SU-DHL-6 (cell line): ENCODE results near the gene TAOK2.

ENCODE experiments used
- EZH2phosphoT487 ChIP-seq: fragments of 200-600 bp; sonication (generic), shearing (Covaris generic); conservative IDR thresholded peaks from 2 replicates; pipeline ENCODE4 v1.6.1; 2018; ENCODE audit warnings: mild to moderate bottlenecking, antibody characterized with exemption, low read length, moderate library complexity, mixed read lengths
- TF ChIP-seq, protein P1 (sequence below): fragments of 200-600 bp; sonication (generic); IDR thresholded peaks from one replicate; pipeline ENCODE4 v1.5.1; 2017; ENCODE audit warnings: antibody characterized with exemption, mild to moderate bottlenecking, low read length, moderate library complexity; ENCODE audit not compliant: insufficient read depth, poor library complexity, severe bottlenecking

- TF ChIP-seq, protein P1, sequence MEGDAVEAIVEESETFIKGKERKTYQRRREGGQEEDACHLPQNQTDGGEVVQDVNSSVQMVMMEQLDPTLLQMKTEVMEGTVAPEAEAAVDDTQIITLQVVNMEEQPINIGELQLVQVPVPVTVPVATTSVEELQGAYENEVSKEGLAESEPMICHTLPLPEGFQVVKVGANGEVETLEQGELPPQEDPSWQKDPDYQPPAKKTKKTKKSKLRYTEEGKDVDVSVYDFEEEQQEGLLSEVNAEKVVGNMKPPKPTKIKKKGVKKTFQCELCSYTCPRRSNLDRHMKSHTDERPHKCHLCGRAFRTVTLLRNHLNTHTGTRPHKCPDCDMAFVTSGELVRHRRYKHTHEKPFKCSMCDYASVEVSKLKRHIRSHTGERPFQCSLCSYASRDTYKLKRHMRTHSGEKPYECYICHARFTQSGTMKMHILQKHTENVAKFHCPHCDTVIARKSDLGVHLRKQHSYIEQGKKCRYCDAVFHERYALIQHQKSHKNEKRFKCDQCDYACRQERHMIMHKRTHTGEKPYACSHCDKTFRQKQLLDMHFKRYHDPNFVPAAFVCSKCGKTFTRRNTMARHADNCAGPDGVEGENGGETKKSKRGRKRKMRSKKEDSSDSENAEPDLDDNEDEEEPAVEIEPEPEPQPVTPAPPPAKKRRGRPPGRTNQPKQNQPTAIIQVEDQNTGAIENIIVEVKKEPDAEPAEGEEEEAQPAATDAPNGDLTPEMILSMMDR: no peak
- no peak for TF ChIP-seq EZH2phosphoT487
These were observed 9.9 kb downstream of the TAOK2 start for GRCh38 chr16:29983420-29984136.
